HEK293 (cell line): ENCODE results near the gene HOXC11.

Experiments used
- ATF2 ChIP-seq: fragments of 450-650 bp; formaldehyde crosslinking; IDR thresholded peaks from 2 replicates; pipeline ENCODE4 v1.5.1; 2016; ENCODE audit warnings: missing biosample characterization, missing genetic modification characterization, low read depth
- CTCF ChIP-seq: fragments of 450-650 bp; formaldehyde crosslinking; IDR thresholded peaks from 2 replicates; pipeline ENCODE4 v1.5.1; 2016; ENCODE audit warnings: missing biosample characterization, missing genetic modification characterization
- RBAK ChIP-seq: fragments of 450-650 bp; formaldehyde crosslinking; IDR thresholded peaks from 2 replicates; pipeline ENCODE4 v1.5.1; 2016; ENCODE audit warnings: missing biosample characterization, missing genetic modification characterization
- SP2 ChIP-seq: fragments of 450-650 bp; formaldehyde crosslinking; IDR thresholded peaks from 2 replicates; pipeline ENCODE4 v1.5.1; 2016; ENCODE audit warnings: missing biosample characterization, missing genetic modification characterization
- YY1 ChIP-seq: fragments of 450-650 bp; formaldehyde crosslinking; IDR thresholded peaks from 2 replicates; pipeline ENCODE4 v1.5.1; 2018; ENCODE audit warnings: missing biosample characterization, missing genetic modification characterization
- ZBTB7A ChIP-seq: fragments of 450-650 bp; formaldehyde crosslinking; IDR thresholded peaks from 2 replicates; pipeline ENCODE4 v1.5.1; 2016; ENCODE audit warnings: low read depth, missing biosample characterization, missing genetic modification characterization
- ZNF133 ChIP-seq: fragments of 450-650 bp; formaldehyde crosslinking; IDR thresholded peaks from 2 replicates; pipeline ENCODE4 v1.5.1; 2016; ENCODE audit warnings: missing biosample characterization, missing genetic modification characterization
- ZNF560 ChIP-seq: fragments of 450-650 bp; formaldehyde crosslinking; IDR thresholded peaks from 2 replicates; pipeline ENCODE4 v1.5.1; 2017; ENCODE audit warnings: missing biosample characterization, missing genetic modification characterization, borderline replicate concordance
- ZNF626 ChIP-seq: fragments of 450-650 bp; sonication (Bioruptor Pico); formaldehyde crosslinking; IDR thresholded peaks from 2 replicates; pipeline ENCODE4 v1.5.1; 2018; ENCODE audit warnings: missing biosample characterization, missing genetic modification characterization, inconsistent platforms
- ZNF707 ChIP-seq: fragments of 450-650 bp; formaldehyde crosslinking; IDR thresholded peaks from 2 replicates; pipeline ENCODE4 v1.5.1; 2016; ENCODE audit warnings: missing biosample characterization, missing genetic modification characterization
- ZNF747 ChIP-seq: fragments of 450-650 bp; formaldehyde crosslinking; IDR thresholded peaks from 2 replicates; pipeline ENCODE4 v1.5.1; 2016; ENCODE audit warnings: missing biosample characterization, missing genetic modification characterization
- ZNF792 ChIP-seq: fragments of 450-650 bp; formaldehyde crosslinking; IDR thresholded peaks from 2 replicates; pipeline ENCODE4 v1.5.1; 2016; ENCODE audit warnings: missing biosample characterization, missing genetic modification characterization
- ZNF843 ChIP-seq: fragments of 450-650 bp; formaldehyde crosslinking; IDR thresholded peaks from 2 replicates; pipeline ENCODE4 v1.5.1; 2016; ENCODE audit warnings: missing biosample characterization, missing genetic modification characterization
- TF ChIP-seq, protein P1 (sequence below): fragments of 450-650 bp; formaldehyde crosslinking; IDR thresholded peaks from 2 replicates; pipeline ENCODE4 v1.5.1; 2016; ENCODE audit warnings: missing biosample characterization, missing genetic modification characterization

DNA sequence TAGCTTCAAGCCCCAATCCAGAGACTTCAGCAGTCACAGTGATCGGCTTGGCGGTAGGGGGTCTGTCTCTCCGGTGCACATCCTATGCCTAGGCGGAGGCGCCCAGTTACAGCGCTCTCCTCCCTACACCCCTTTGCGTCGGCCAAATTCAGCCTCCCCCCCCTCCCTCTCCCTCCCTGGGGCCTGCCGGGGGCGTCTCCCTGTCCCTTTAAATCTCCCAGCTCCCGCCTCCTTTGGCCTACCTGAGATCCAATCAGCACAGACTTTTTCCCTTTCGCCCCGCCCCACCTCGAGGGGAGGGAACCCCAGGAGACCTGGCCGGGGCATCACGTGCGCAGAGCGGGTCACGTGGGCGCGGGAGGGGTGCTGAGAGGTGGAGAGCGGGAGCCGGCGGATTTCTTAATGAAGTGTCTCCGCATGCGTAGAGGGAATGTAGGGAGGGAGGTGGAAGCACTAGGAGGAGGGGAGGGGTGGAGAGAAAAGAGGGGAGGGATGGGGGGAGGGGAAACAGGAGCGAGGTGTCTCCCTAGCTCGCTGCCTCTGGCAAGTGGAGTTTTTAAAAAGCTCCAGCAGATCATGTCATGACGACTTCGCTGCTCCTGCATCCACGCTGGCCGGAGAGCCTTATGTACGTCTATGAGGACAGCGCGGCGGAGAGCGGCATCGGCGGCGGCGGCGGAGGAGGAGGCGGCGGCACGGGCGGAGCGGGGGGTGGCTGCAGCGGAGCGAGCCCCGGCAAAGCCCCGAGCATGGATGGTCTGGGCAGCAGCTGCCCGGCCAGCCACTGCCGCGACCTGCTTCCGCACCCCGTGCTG is 34.4 kb upstream of the HOXC11 start, which contains the start of gene HOXC13:
- TF ChIP-seq CTCF (tag by site-specific recombination) (no peak), ZNF626 (tag by site-specific recombination) (no peak), YY1 (tag by site-specific recombination) (no peak), ZNF560 (no peak), ZNF707 (tag by site-specific recombination) (no peak), ZBTB7A (0 out of 2 replicates have a peak, but pooled peaks have one; percentile 49), ZNF747 (tag by site-specific recombination) (no peak), RBAK (tag by site-specific recombination) (no peak), ZNF792 (tag by site-specific recombination) (no peak), ZNF133 (no peak), SP2 (peak; percentile 97), ZNF843 (tag by site-specific recombination) (no peak), ATF2 (no peak)
- TF ChIP-seq, protein P1, sequence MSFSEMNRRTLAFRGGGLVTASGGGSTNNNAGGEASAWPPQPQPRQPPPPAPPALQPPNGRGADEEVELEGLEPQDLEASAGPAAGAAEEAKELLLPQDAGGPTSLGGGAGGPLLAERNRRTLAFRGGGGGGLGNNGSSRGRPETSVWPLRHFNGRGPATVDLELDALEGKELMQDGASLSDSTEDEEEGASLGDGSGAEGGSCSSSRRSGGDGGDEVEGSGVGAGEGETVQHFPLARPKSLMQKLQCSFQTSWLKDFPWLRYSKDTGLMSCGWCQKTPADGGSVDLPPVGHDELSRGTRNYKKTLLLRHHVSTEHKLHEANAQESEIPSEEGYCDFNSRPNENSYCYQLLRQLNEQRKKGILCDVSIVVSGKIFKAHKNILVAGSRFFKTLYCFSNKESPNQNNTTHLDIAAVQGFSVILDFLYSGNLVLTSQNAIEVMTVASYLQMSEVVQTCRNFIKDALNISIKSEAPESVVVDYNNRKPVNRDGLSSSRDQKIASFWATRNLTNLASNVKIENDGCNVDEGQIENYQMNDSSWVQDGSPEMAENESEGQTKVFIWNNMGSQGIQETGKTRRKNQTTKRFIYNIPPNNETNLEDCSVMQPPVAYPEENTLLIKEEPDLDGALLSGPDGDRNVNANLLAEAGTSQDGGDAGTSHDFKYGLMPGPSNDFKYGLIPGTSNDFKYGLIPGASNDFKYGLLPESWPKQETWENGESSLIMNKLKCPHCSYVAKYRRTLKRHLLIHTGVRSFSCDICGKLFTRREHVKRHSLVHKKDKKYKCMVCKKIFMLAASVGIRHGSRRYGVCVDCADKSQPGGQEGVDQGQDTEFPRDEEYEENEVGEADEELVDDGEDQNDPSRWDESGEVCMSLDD (tag by site-specific recombination), result 0 out of 2 replicates have a peak, but pooled peaks have one; percentile 57
